ENCODE measurements around the gene MLLT3. TPM values are rescaled to one million over a fixed set of nuclear protein-coding genes. Genes with fewer than 3 reads are reported as not detected.

Gene MLLT3
- total RNA-seq, 3 donors from 2014 or later = 13.0 to 19.0 (median 14.6) TPM

- no peak overlapping the region for H3K4me3 Mint-ChIP-seq
- H3K4me1 Mint-ChIP-seq (ENCODE audit: low read depth) = peaks cover 77% of the 10 kb centered on the region
- no peaks in the 10 kb centered on the region for H3K9me3 Mint-ChIP-seq
- H3K36me3 Mint-ChIP-seq (ENCODE audit: insufficient read depth) = peaks cover 3% of the 10 kb centered on the region
- H3K27me3 Mint-ChIP-seq (ENCODE audit: low read depth) = no peaks in the 10 kb centered on the region
- ATAC-seq (no peak), DNase-seq (no peak)
Measured at GRCh38 chr9:20569525-20569924, 52.8 kb downstream of the MLLT3 start.

- Mint-ChIP-seq H3K4me3 (no peak overlapping the region), H3K4me1 (ENCODE audit: low read depth) (peaks cover 79% of the 10 kb centered on the region), H3K36me3 (ENCODE audit: insufficient read depth) (peaks cover 3% of the 10 kb centered on the region), H3K27me3 (ENCODE audit: low read depth) (no peaks in the 10 kb centered on the region), H3K9me3 (no peaks in the 10 kb centered on the region)
- no peak for ATAC-seq
- no peak for DNase-seq
Measured at GRCh38 chr9:20568400-20568799, 53.9 kb downstream of the MLLT3 start.

- Mint-ChIP-seq H3K4me1 (ENCODE audit: low read depth) (peaks cover 84% of the 10 kb centered on the region), H3K36me3 (ENCODE audit: insufficient read depth) (no peaks in the 10 kb centered on the region), H3K27me3 (ENCODE audit: low read depth) (no peaks in the 10 kb centered on the region), H3K4me3 (no peak overlapping the region), H3K9me3 (no peaks in the 10 kb centered on the region)
- ATAC-seq (no peak), DNase-seq (no peak)
Measured at GRCh38 chr9:20566401-20566800, 55.9 kb downstream of the MLLT3 start.

- Mint-ChIP-seq H3K36me3 (ENCODE audit: insufficient read depth) (no peaks in the 10 kb centered on the region), H3K4me3 (no peak overlapping the region), H3K9me3 (no peaks in the 10 kb centered on the region), H3K27me3 (ENCODE audit: low read depth) (no peaks in the 10 kb centered on the region), H3K4me1 (ENCODE audit: low read depth) (peaks cover 86% of the 10 kb centered on the region)
- ATAC-seq = no peak
- no peak for DNase-seq
Measured at GRCh38 chr9:20564650-20565049, 57.6 kb downstream of the MLLT3 start.

GRCh38 chr9:20563917-20564316 lies 58.4 kb downstream of the MLLT3 start:
- Mint-ChIP-seq H3K4me3 (no peak overlapping the region), H3K27me3 (ENCODE audit: low read depth) (no peaks in the 10 kb centered on the region), H3K4me1 (ENCODE audit: low read depth) (peaks cover 85% of the 10 kb centered on the region), H3K9me3 (no peaks in the 10 kb centered on the region), H3K36me3 (ENCODE audit: insufficient read depth) (no peaks in the 10 kb centered on the region)
- ATAC-seq = no peak
- no peak for DNase-seq

- Mint-ChIP-seq H3K4me1 (ENCODE audit: low read depth) (peaks cover 87% of the 10 kb centered on the region), H3K4me3 (no peak overlapping the region), H3K36me3 (ENCODE audit: insufficient read depth) (no peaks in the 10 kb centered on the region), H3K9me3 (no peaks in the 10 kb centered on the region), H3K27me3 (ENCODE audit: low read depth) (no peaks in the 10 kb centered on the region)
- no peak for DNase-seq
- peak; percentile 73 to 74 for ATAC-seq
Measured at GRCh38 chr9:20562051-20562450, 60.2 kb downstream of the MLLT3 start.

- Mint-ChIP-seq H3K36me3 (ENCODE audit: insufficient read depth) (no peaks in the 10 kb centered on the region), H3K9me3 (no peaks in the 10 kb centered on the region), H3K4me3 (no peak overlapping the region), H3K4me1 (ENCODE audit: low read depth) (peaks cover 84% of the 10 kb centered on the region), H3K27me3 (ENCODE audit: low read depth) (no peaks in the 10 kb centered on the region)
- DNase-seq (no peak), ATAC-seq (no peak)
Measured at GRCh38 chr9:20561531-20561930, 60.8 kb downstream of the MLLT3 start.

GRCh38 chr9:20559231-20559890 lies 62.9 kb downstream of the MLLT3 start:
- Mint-ChIP-seq H3K4me1 (ENCODE audit: low read depth) (peaks cover 83% of the 10 kb centered on the region), H3K27me3 (ENCODE audit: low read depth) (no peaks in the 10 kb centered on the region), H3K36me3 (ENCODE audit: insufficient read depth) (no peaks in the 10 kb centered on the region), H3K4me3 (no peak overlapping the region), H3K9me3 (no peaks in the 10 kb centered on the region)
- ATAC-seq (no peak), DNase-seq (no peak)

- H3K27me3 Mint-ChIP-seq (ENCODE audit: low read depth) = no peaks in the 10 kb centered on the region
- no peak overlapping the region for H3K4me3 Mint-ChIP-seq
- ATAC-seq (peak; percentile 87 to 90), DNase-seq (no peak)
- no peaks in the 10 kb centered on the region for H3K9me3 Mint-ChIP-seq
- no peaks in the 10 kb centered on the region for H3K36me3 Mint-ChIP-seq (ENCODE audit: insufficient read depth)
- H3K4me1 Mint-ChIP-seq (ENCODE audit: low read depth) = peaks cover 83% of the 10 kb centered on the region
Measured at GRCh38 chr9:20558566-20559016, 63.7 kb downstream of the MLLT3 start.

GRCh38 chr9:20557890-20558565 lies 64.3 kb downstream of the MLLT3 start:
- DNase-seq (no peak), ATAC-seq (no peak)
- Mint-ChIP-seq H3K27me3 (ENCODE audit: low read depth) (no peaks in the 10 kb centered on the region), H3K4me1 (ENCODE audit: low read depth) (peaks cover 83% of the 10 kb centered on the region), H3K4me3 (no peak overlapping the region), H3K36me3 (ENCODE audit: insufficient read depth) (no peaks in the 10 kb centered on the region), H3K9me3 (no peaks in the 10 kb centered on the region)

- Mint-ChIP-seq H3K27me3 (ENCODE audit: low read depth) (no peaks in the 10 kb centered on the region), H3K4me3 (no peak overlapping the region), H3K9me3 (no peaks in the 10 kb centered on the region), H3K4me1 (ENCODE audit: low read depth) (peaks cover 83% of the 10 kb centered on the region), H3K36me3 (ENCODE audit: insufficient read depth) (no peaks in the 10 kb centered on the region)
- DNase-seq (no peak), ATAC-seq (no peak)
Measured at GRCh38 chr9:20557285-20557684, 65.0 kb downstream of the MLLT3 start.

GRCh38 chr9:20553558-20554149 lies 68.6 kb downstream of the MLLT3 start:
- Mint-ChIP-seq H3K4me3 (peak overlapping the region; percentile 29), H3K4me1 (ENCODE audit: low read depth) (peaks cover 80% of the 10 kb centered on the region), H3K36me3 (ENCODE audit: insufficient read depth) (peaks cover 8% of the 10 kb centered on the region), H3K27me3 (ENCODE audit: low read depth) (no peaks in the 10 kb centered on the region), H3K9me3 (no peaks in the 10 kb centered on the region)
- ATAC-seq (no peak), DNase-seq (no peak)

GRCh38 chr9:20552874-20553557 lies 69.3 kb downstream of the MLLT3 start:
- Mint-ChIP-seq H3K4me1 (ENCODE audit: low read depth) (peaks cover 73% of the 10 kb centered on the region), H3K9me3 (no peaks in the 10 kb centered on the region), H3K4me3 (peak overlapping the region; percentile 29), H3K36me3 (ENCODE audit: insufficient read depth) (peaks cover 8% of the 10 kb centered on the region), H3K27me3 (ENCODE audit: low read depth) (no peaks in the 10 kb centered on the region)
- DNase-seq = no peak
- peak; percentile 33 to 57 for ATAC-seq

- Mint-ChIP-seq H3K4me1 (ENCODE audit: low read depth) (peaks cover 62% of the 10 kb centered on the region), H3K36me3 (ENCODE audit: insufficient read depth) (peaks cover 8% of the 10 kb centered on the region), H3K4me3 (peak overlapping the region; percentile 19), H3K27me3 (ENCODE audit: low read depth) (no peaks in the 10 kb centered on the region), H3K9me3 (no peaks in the 10 kb centered on the region)
- ATAC-seq (peak; percentile 70 to 76), DNase-seq (no peak)
Measured at GRCh38 chr9:20551835-20552234, 70.5 kb downstream of the MLLT3 start.

All from activated T-cell treated with anti-CD3 and anti-CD28 coated beads, Interleukin-2, amount 50 U/mL, for 4 hours (primary cell).